K562 (cell line): Measurements from ENCODE around the gene CATSPER3. TPM values are rescaled to one million over a fixed set of nuclear protein-coding genes. Genes with fewer than 3 reads are reported as not detected.

Experiments
- ATAC-seq: fragments of 200-7000 bp; cut with Tn5 transposase; 3 replicates; pipeline ENCODE4 v1.9.1; 2020; ENCODE audit warnings: moderate library complexity
- Bru-seq: library from RNA; stranded (reverse); fragments of 400-500 nt; gene quantifications from one replicate; lab custom pipeline; 2021; lab: Mats Ljungman, UMichigan
- BruChase-seq, 2 experiments: library from RNA; stranded (reverse); fragments of 400-500 nt; gene quantifications; one replicate each; lab custom pipeline; 2021; lab: Mats Ljungman, UMichigan
- BruUV-seq: library from RNA; stranded (reverse); fragments of 400-500 nt; replicated peaks from 2 replicates; lab custom pipeline; 2021; lab: Mats Ljungman, UMichigan
- CTCF ChIA-PET: fragments of 300-600 bp; formaldehyde crosslinking; extraction: SDS; loops from one replicate; lab custom pipeline; 2021; ENCODE audit warnings: low intra/inter-chr PET ratio; lab: Yijun Ruan, JAX
- POLR2A ChIA-PET: fragments of 300-600, 350-650 bp; sonication (Branson Sonifier 250); formaldehyde crosslinking; extraction: SDS; loops from one replicate; lab custom pipeline; 2021; ENCODE audit warnings: antibody characterized with exemption, inconsistent platforms; lab: Yijun Ruan, JAX
- DNase-seq, 4 experiments: peaks; one replicate each; pipeline versions ENCODE4 v3.0.0 to v3.0.0-alpha.2; 2011 to 2018; ENCODE audit warnings: low spot score in 3 of 4, mixed read lengths in 3 of 4; ENCODE audit errors: extremely low read depth in 1 of 4
- FAIRE-seq: peaks from 2 replicates; lab custom pipeline; 2011; peaks lifted over from hg19 to GRCh38; lab: Jason Lieb, UNC
- H2AFZ ChIP-seq: 2 replicates; pipeline ENCODE4 v1.6.0; 2011; ENCODE audit warnings: low read depth, low read length, control low read depth, inconsistent platforms
- H3K27ac ChIP-seq: fragments of 200-600 bp; 3 replicates; pipeline ENCODE4 v1.8.0; 2011; ENCODE audit warnings: low read depth, mild to moderate bottlenecking, control low read depth, inconsistent platforms, low read length, moderate library complexity, mixed read lengths; ENCODE audit errors: extremely low read depth
- H3K27me3 ChIP-seq, 2 experiments: fragments of 300-600 bp in 1 of 2; 2 replicates in 1 of 2; 3 replicates in 1 of 2; pipeline versions ENCODE4 v1.6.0 to v1.8.0; 2011; ENCODE audit warnings: inconsistent platforms in 2 of 2, low read length in 2 of 2, mild to moderate bottlenecking in 1 of 2, mixed read lengths in 1 of 2, moderate library complexity in 1 of 2; ENCODE audit not compliant: control insufficient read depth in 2 of 2, insufficient read depth in 2 of 2
- H3K36me3 ChIP-seq: fragments of 300-600 bp; 3 replicates; pipeline ENCODE4 v1.8.0; 2011; ENCODE audit warnings: mild to moderate bottlenecking, low read length, inconsistent platforms; ENCODE audit not compliant: control insufficient read depth, insufficient read depth
- H3K4me1 ChIP-seq, 2 experiments: fragments of 200-600 bp in 1 of 2; replicated peaks in 1 of 2; 2 replicates in 1 of 2; 3 replicates in 1 of 2; pipeline versions ENCODE4 v1.5.1 to v1.8.0; 2011; ENCODE audit warnings: inconsistent platforms in 2 of 2, low read length in 2 of 2, mild to moderate bottlenecking in 1 of 2, mixed read lengths in 1 of 2, moderate library complexity in 1 of 2; ENCODE audit not compliant: control insufficient read depth in 2 of 2, insufficient read depth in 2 of 2
- H3K4me2 ChIP-seq: 2 replicates; pipeline ENCODE4 v1.6.1; 2011; ENCODE audit warnings: low read length, control low read depth, inconsistent platforms, mixed read lengths; ENCODE audit not compliant: insufficient read depth
- H3K4me3 ChIP-seq: fragments of 200-600 bp; sonication (generic), shearing (Covaris generic); 2 replicates; pipeline ENCODE4 v1.5.1; 2016; ENCODE audit warnings: control low read depth, inconsistent platforms
- H3K79me2 ChIP-seq: fragments of 200-600 bp; 3 replicates; pipeline ENCODE4 v1.8.0; 2011; ENCODE audit warnings: low read length, inconsistent platforms; ENCODE audit not compliant: control insufficient read depth, insufficient read depth
- H3K9ac ChIP-seq, 2 experiments: 2 replicates each; pipeline versions ENCODE4 v1.6.0 to v1.6.1; 2011; ENCODE audit warnings: low read depth in 2 of 2, low read length in 2 of 2, control low read depth in 1 of 2, inconsistent platforms in 1 of 2, mild to moderate bottlenecking in 1 of 2, mixed read lengths in 1 of 2; ENCODE audit not compliant: insufficient read depth in 1 of 2
- H3K9me1 ChIP-seq: one replicate; pipeline ENCODE4 v1.6.0; 2011; ENCODE audit warnings: inconsistent platforms, mild to moderate bottlenecking, low read length, moderate library complexity; ENCODE audit not compliant: control insufficient read depth, insufficient read depth
- H3K9me3 ChIP-seq: replicated peaks from 2 replicates; pipeline ENCODE4 v1.5.1; 2011; ENCODE audit warnings: low read depth, low read length, inconsistent platforms; ENCODE audit not compliant: control insufficient read depth, insufficient read depth
- H4K20me1 ChIP-seq: replicated peaks from 2 replicates; pipeline ENCODE4 v1.6.1; 2011; ENCODE audit warnings: low read length, inconsistent platforms, mixed read lengths; ENCODE audit not compliant: control insufficient read depth, insufficient read depth
- ATF1 ChIP-seq, 2 experiments: fragments of 450-650 bp in 1 of 2; IDR thresholded peaks; 2 replicates each; pipeline ENCODE4 v1.6.1; 2016; ENCODE audit warnings: missing compliant biosample characterization in 1 of 2, missing genetic modification characterization in 1 of 2
- WGBS: fragments of 100-300 bp; shearing (Covaris generic); methylation state at CpG from one replicate; pipeline ENCODE4 v1.1.6; 2016; ENCODE audit warnings: low coverage, mixed read lengths; ENCODE audit not compliant: insufficient coverage; ENCODE audit errors: missing lambda C conversion rate; 5-methylcytosine and 5-hydroxymethylcytosine counted together
- in situ Hi-C: fragments of 300-500 bp; cut with MboI; formaldehyde crosslinking; loops from 4 replicates; pipeline ENCODE4 v1.15.0; 2018; ENCODE audit warnings: inconsistent platforms, mixed read lengths
- intact Hi-C: fragments of 100-400 bp; cut with micrococcal nuclease; formaldehyde crosslinking; loops from 2 replicates; pipeline ENCODE4 v1.14.2; 2022
- long read RNA-seq, 3 experiments: library from polyadenylated mRNA in 2 of 3; library from RNA in 1 of 3; unstranded in 2 of 3; stranded (forward) in 1 of 3; transcript quantifications; one replicate each; pipeline ENCODE4 v2.0.0, GENCODE V29; 2019 to 2022
- polyA minus RNA-seq, 3 experiments: library from RNA; depleted of rRNA, polyadenylated mRNA; stranded (reverse); fragments of >200 nt; gene quantifications; 2 replicates each; pipeline ENCODE4 v1.2.3, GENCODE V29; 2011
- polyA plus RNA-seq, 8 experiments: library from polyadenylated mRNA; depleted of rRNA in 4 of 8; stranded (reverse) in 5 of 8; unstranded in 3 of 8; fragments of >200 nt; fragmentation: Nextera tagmentation in 2 of 8; fragmentation: Illumina TruSeq in 1 of 8; extraction: Ambion mirVana in 2 of 8; extraction: Trizol in 1 of 8; gene quantifications; 2 replicates each; pipeline versions ENCODE4 v1.2.1 to v1.2.3, GENCODE V29; 2011 to 2014; ENCODE audit warnings: inconsistent platforms in 1 of 8, missing spikeins in 1 of 8
- total RNA-seq, 7 experiments: library from RNA; depleted of rRNA in 6 of 7; stranded (reverse); fragments of >200 nt in 6 of 7; fragmentation: Illumina TruSeq in 2 of 7; extraction: Trizol in 2 of 7; gene quantifications; 2 replicates each; pipeline versions ENCODE4 v1.2.1 to v1.2.3, GENCODE V29; 2011 to 2021; ENCODE audit warnings: low replicate concordance in 1 of 7

Gene CATSPER3
- 3.2 TPM in 2 replicates for total RNA-seq (2011; cell fraction: chromatin; rRNA removed; ENCODE audit: low replicate concordance)
- total RNA-seq (2011; cell fraction: nucleolus; rRNA removed), result 2.2 and 2.4 TPM in 2 replicates
- 1.5 and 1.7 TPM in 2 replicates for total RNA-seq (2011; cell fraction: nucleoplasm; rRNA removed)
- 0.14 and 0.45 TPM in 2 replicates for total RNA-seq (2014; rRNA removed)
- 0.22 and 0.44 TPM in 2 replicates for total RNA-seq (2014; rRNA removed; fragmentation: Illumina TruSeq; extraction: Trizol)
- total RNA-seq (2015; rRNA removed; fragmentation: Illumina TruSeq; extraction: Trizol), result 0.38 and 0.43 TPM in 2 replicates
- total RNA-seq (2021), result 0.34 and 0.49 TPM in 2 replicates
- polyA plus RNA-seq (2011; rRNA removed), result 1.5 and 1.7 TPM in 2 replicates
- polyA plus RNA-seq (2011; cell fraction: cytosol; rRNA removed), result 0.86 and 1.4 TPM in 2 replicates
- 2.2 and 4.2 TPM in 2 replicates for polyA plus RNA-seq (2011; cell fraction: nucleus; rRNA removed)
- 0.44 and 0.97 TPM in 2 replicates for polyA plus RNA-seq (2012)
- polyA plus RNA-seq (2014; fragmentation: Illumina TruSeq; extraction: Trizol), result 0.29 and 0.37 TPM in 2 replicates
- under 1 TPM; 0.60 to 0.62 TPM for polyA plus RNA-seq (2014; fragmentation: Nextera tagmentation; extraction: Ambion mirVana)
- polyA plus RNA-seq (2014; rRNA removed), result 0.22 and 0.61 TPM in 2 replicates
- polyA minus RNA-seq (2011; rRNA and poly(A)+ RNA removed), result 1.3 and 1.8 TPM in 2 replicates
- not detected in 2 replicates for polyA minus RNA-seq (2011; cell fraction: cytosol; rRNA and poly(A)+ RNA removed)
- 0.94 and 1.00 TPM in 2 replicates for polyA minus RNA-seq (2011; cell fraction: nucleus; rRNA and poly(A)+ RNA removed)
- Bru-seq, nascent RNA, result percentile 38 among the genes with signal in this experiment
- percentile 55 among the genes with signal in this experiment for BruChase-seq, experiment 1, labeled RNA remaining after a 2-hour chase
- BruChase-seq, experiment 2, labeled RNA remaining after a 6-hour chase, result percentile 49 among the genes with signal in this experiment
- long read RNA-seq, experiment 1, partial matches to known transcripts, result 1 of 2 reads
- long read RNA-seq, experiment 1, other reads (novel, unspliced or antisense), result 1 of 2 reads
- long read RNA-seq, experiment 2, partial matches to known transcripts, result 0 of 1 reads
- long read RNA-seq, experiment 2, other reads (novel, unspliced or antisense), result 1 of 1 reads
- long read RNA-seq, experiment 3, partial matches to known transcripts, result 0 of 3 reads
- long read RNA-seq, experiment 3, other reads (novel, unspliced or antisense), result 3 of 3 reads

DNA sequence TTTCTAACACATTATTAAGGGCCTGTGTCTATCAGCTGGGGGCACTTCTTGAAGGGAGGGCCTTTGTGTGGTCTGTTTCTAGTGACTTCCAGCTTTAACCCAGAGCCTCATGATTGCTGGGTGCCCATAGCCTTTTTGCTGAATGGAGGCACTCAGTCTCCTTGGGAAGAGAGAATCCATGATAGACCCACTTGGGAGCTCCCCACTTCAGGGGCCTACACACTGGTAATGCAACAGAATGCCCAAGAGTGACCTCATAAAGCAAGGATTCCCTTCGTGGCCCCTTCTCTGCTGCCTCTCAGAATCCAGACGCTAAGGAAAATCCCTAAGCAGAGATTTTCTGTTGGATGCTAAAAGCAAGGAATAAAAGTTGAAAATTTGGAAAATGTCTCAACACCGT lies at the start of gene CATSPER3:
CATSPER3 (plus strand) TSS at position 301 of the 400 bp plus-strand sequence; CDS start at position 386, 85 bp downstream.
- CTCF ChIA-PET, result interaction anchor here (0.7 kb wide), 1 partner anchor 20 kb away, joined by 3 read pairs; no protein-coding TSS in a partner anchor
- Histone ChIP-seq H3K27ac (no peak within 1 kb of the TSS), H3K9ac (no peak within 1 kb of the TSS), H4K20me1 (no peaks in the 10 kb centered on the region), H3K36me3 (peaks cover 7% of the 10 kb centered on the region; the same call in 2 of the 3 replicates), H3K4me1 (no peaks in the 10 kb centered on the region), H3K4me3 (no peak within 1 kb of the TSS), H3K27me3 (no peaks in the 10 kb centered on the region), H3K9me1 (no peaks in the 10 kb centered on the region), H2AFZ (no peak within 1 kb of the TSS), H3K79me2 (no peaks in the 10 kb centered on the region), H3K4me2 (no peak within 1 kb of the TSS), H3K9me3 (no peaks in the 10 kb centered on the region)
- no TSS peak for BruUV-seq
- intact Hi-C loops (no loop called here), in situ Hi-C loops (no loop called here)
- FAIRE-seq (no peak), ATAC-seq (no peak), DNase-seq (no peak)
- POLR2A ChIA-PET, result no interaction called here
- WGBS, result 87% methylated on average over 3 of the region's 3 CpGs
- no peak for TF ChIP-seq ATF1 (CRISPR knock-in tag; IDR thresholded peaks at IDR 0.05)
- no peak for TF ChIP-seq ATF1 (tag; IDR thresholded peaks at IDR 0.05)
